NAMALWA (cell line): ENCODE measurements around the gene RIPOR2.
"Not testable (repeated sequence)": the region's sequence is repeated elsewhere in the genome, so short reads cannot be mapped to it uniquely, and the experiment has no call there.

Experiments used
- DNase-seq: peaks from one replicate; pipeline ENCODE4 v3.0.0-alpha.2; 2015; ENCODE audit warnings: low spot score

RIPOR2 gene

DNA sequence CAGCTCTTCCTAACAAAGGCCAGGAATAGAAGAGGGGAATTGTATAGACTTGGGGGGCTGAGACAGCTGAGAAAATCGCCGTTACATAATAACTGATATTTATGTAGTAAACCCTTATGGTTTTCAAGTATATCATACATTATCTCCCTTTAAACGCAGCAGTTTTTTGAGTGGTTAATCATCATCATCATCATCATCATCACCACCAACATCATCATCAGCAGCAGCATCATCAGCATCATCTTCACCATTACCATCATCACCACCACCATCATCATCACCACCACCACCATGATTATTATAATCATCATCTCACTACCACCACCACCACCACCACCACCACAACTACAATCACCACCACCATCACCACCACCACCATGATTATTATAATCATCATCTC, 9.1 kb downstream of the RIPOR2 start:
- DNase-seq = not testable (repeated sequence)

DNA sequence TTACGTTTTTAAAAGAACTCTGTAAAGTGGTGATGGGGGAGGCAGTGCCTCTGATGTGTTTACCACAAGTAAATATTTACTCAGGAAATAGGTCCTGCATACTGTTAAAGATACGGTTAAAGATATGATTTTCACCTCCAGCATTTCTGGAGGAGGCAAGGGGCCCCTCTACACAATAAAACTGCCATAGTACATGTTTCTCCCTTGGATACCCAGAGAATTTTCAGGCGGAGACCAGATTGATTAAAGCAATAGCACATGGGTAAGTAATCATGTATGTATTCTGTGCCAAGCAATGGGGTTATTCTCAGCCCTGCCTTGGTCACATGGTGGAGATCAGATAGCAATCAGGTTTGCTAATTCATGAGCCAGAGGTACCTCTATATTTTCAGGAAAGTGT, 9.6 kb downstream of the RIPOR2 start:
- DNase-seq = no peak

DNA sequence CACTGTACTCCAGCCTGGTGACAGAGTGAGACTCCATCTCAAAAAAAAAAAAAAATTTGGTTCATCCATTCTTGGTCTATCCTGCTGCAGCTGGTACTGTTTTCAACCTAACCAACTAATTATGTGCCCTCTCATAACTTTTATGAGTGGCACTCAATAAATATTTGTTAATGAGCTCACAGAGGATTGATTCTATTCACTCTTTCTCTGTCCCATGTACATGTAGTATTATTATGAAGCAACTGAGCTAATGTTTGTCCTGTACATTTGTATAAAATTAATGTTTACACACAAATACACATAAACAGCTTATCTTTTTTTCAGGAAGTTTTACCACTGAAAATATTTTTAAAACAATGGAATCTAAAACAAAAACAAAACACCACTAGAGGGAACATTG, 10.1 kb downstream of the RIPOR2 start:
- DNase-seq = no peak

DNA sequence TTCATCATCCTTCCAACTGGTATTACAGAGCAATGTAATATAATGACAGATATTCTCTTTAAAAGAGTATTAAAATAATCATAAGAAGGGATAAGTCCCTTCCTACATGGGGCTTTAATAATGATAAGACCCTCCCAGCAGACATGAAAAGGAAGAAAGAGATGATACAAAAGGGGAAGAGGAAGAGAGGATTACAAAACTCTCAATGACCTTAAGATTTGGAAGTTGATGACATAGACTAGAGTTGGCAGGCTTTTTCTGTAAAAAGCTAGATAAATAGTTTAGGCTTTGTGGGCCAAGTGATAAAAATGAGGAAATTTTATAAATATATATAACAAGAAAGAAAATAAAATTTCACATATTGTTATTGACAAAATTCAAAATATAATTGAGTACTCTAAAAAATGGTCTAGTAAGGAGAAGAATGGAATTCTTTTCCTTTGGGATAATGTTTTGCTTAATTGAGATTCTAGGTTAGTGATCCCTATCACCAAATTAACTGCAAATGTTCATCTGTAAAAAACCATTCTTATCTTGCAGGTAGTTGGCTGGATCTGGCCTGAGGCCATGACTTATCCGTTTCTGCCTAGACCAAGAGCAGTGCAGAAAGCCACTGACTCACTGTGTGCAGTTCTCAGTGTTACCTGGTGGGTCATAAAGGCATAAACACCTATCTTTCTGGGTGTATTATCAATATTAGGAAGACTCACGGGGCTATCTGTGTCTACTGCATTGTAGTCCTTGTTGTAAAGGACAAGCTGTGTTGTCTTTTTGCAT, 11.0 kb downstream of the RIPOR2 start:
- no peak for DNase-seq

DNA sequence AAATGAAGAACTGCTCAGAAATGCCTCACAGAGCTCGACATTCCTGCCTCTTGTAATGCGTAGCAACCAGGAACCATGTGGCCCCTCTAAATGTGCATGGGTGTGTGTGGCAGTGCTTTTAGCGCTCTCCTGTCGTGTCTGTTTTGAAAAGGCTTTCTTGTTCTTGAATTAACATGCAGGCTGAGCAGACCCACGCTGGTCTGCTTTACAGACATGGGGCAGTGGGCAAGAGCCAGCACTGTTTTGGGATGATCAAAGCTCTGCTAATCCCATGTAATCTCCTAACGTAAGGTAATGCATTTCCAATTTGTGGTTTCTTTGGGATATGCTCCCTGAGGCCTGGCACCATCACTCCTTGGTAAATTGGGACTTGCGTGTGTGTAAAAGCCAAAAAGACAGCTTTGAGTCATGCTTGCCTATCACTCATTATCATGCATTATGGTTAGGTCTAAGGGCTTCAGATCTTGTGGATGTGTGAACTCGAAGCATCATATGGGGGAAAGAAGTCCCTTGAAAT, 11.8 kb downstream of the RIPOR2 start:
- no peak for DNase-seq

DNA sequence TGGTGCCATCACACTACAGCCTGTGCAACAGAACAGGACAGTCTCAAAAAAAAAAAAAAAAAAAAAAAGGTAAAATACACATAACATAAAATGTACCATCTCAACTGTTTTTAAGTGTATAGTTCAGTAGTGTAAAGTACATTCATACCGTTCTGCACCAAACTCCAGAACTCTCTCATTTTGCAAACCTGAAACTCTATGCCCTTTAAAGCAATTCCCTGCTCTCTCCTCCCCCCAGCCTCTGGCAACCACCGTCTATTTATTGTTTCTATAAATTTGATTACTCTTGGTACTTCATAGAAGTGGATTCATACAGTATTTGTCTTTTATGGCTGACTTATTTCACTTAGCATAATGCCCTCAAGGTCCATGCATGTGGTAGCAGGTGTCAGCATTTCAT, 12.9 kb downstream of the RIPOR2 start:
- no peak for DNase-seq

DNA sequence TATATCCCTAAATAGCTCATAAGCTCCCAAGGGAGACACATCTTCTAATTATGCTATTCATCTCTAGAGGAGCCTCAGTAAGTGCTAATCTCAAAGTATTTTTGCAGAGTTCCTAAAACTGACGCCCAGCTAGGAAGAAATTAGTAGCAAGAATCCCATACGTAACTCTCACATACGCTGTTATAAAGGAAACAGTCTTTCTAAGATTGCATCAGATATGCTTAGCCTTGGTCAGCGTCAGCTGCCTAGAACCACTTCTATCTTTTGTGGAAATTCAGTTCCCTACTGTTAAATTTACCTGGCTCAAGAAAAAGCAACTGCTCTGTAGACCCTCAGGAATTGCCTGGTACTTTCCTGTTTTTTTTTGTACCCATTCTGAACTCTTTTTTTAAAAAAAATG, 13.6 kb downstream of the RIPOR2 start:
- DNase-seq = no peak

DNA sequence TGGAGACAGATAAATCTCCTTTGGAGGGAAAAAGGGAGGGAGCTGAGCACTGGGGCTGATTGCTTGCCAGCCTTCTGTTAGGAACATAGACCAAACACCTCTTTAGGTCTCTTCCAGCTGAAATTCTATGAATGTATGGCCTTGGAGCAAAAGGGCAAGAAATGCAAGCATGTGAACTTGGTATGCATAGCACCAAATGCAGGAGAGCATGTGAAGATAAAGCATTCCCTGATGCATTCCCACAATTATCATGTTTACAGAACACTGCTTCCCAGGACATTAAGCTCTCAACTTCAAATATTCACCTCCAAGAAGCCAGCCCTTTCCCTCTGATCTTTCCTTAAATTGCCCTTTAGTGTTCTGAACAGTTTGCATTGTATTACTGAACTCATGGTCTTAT, 15.6 kb downstream of the RIPOR2 start:
- no peak for DNase-seq

DNA sequence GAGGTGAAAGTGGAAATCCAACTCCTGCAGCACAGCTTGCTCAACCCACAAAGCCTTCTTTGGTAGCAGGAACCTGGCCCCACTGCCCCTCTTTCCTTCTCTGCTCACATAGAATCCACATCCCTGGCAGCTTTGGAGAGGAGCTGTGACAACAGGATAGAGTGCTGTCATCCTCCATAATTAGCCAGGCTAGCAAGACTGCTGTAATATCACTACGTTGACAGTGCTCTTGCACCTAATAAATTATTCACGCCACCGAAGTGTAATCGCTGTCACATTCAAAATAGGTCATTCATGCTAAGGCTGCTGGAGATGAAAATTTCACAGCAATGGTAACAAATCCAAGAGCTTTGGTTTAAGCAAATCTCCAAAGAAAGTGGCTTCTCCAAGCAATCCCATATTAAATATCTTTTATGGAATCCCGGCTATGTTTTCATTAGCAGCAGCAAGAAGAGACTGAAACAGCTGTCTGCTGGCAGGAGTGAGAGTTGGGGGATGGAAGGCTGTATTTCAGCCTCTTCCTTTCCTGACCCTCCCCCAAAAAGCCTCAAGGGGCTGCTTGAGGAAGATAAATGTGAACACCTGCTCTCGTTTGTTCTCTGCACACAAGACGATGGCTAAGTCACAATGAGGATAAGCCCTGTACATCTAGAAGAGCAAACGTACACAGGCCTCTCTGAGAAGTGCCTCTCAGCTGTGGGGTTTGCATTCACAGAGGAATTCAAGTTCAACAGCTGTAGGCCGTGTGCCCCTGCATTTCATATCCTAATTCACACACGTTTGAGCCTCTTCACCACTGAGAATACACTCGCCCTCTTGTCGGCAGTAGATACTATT, 16.5 kb downstream of the RIPOR2 start:
- DNase-seq = peak; percentile 90

DNA sequence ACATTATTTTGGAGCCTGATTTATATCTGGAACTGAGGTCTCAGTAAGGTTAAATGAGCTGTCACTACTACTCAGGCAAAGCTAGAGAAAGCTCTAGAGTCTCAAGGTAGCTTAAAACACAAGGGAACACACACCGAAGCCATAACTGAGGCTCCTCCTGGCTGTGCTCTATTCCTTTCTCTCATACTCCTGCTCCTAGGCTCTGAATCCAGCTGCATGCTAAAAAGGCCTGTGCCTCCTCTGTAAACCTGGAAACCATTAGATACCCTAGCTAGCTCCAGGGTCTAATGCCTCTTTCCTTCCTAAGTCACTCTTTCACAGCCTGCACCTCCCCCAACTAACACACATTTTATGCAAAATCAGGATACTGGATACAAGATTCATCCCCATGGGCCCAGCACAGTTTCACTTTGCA, 17.1 kb downstream of the RIPOR2 start:
- no peak for DNase-seq

DNA sequence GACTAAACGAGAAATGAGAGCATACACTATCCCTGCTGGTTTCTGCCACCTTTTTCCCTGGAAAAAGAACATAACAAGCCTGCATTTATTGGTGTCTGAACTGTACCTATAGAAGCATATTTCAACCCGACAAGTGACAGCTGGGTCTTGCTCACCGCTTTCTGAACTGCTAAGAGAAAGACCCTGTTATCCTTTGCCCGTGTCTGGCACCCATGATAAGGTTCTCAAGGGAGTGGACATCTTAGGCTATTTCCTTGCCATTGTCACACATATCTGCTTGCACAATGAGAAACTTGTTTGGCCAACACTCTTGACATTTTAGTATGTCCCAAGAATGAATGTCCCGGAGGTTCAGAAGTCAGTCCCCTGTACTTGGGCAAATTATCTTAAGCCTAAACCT, 19.3 kb downstream of the RIPOR2 start:
- DNase-seq = no peak

DNA sequence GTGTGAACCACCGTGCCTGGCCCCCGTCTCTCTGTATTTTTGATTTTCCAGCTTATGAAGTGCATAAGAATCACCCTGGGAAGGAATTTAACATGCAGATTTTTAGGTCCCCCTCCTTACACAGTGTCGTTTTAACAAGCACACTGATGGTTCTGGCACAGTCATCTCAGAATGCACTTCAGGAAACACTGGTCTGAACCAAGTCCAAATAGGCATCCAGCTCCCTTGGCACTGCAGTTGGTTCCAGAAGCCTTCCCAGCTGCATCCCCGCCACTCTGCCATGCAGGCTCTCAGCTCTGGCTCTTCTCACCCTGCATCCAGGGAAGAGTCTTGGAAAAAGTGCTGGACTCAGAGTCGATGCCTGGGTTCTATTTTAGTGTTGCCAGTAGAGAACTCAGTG, 20.1 kb downstream of the RIPOR2 start:
- no peak for DNase-seq

DNA sequence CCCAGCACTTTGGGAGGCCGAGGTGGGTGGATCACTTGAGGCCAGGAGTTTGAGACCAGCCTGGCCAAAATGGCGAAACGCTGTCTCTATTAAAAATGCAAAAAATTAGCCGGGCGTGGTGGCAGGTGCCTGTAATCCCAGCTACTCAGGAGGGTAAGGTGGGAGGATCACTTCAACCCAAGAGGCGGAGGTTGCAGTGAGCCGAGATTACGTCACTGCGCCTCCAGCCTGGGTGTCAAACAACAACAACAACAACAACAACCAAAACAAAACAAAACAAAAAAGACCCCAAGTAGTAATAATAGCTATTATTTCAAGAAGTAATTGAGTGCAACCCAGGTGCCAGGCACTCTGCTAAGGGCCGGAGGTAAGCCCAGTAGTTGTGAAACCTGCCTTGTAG, 21.7 kb downstream of the RIPOR2 start:
- not testable (repeated sequence) for DNase-seq

DNA sequence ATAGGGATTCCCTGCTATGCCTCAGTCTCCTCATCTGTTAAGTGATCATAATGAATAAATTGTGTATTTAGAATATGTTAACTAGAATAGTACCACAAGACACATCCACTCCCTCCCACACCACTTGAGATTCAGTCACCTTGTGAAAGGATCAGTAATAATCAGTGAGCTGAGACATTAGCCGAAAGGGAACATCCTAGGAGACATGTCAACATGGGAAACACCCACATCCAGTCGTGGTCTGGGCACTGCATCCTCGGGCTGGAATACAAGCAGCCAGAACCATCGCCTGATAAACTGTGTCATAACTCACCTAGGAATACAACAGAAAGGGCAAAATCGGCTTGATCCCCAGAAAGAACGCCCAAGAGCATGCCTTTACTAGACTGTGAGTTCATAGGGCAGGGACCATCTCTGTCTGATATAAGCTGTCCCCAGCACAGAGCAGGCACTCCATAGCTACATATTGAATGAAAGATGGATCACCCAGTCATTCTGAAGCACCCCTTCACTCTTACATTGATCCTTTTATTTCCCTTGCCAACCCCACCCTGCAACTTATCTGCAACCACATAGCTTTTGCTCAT, 23.9 kb downstream of the RIPOR2 start:
- DNase-seq = no peak

DNA sequence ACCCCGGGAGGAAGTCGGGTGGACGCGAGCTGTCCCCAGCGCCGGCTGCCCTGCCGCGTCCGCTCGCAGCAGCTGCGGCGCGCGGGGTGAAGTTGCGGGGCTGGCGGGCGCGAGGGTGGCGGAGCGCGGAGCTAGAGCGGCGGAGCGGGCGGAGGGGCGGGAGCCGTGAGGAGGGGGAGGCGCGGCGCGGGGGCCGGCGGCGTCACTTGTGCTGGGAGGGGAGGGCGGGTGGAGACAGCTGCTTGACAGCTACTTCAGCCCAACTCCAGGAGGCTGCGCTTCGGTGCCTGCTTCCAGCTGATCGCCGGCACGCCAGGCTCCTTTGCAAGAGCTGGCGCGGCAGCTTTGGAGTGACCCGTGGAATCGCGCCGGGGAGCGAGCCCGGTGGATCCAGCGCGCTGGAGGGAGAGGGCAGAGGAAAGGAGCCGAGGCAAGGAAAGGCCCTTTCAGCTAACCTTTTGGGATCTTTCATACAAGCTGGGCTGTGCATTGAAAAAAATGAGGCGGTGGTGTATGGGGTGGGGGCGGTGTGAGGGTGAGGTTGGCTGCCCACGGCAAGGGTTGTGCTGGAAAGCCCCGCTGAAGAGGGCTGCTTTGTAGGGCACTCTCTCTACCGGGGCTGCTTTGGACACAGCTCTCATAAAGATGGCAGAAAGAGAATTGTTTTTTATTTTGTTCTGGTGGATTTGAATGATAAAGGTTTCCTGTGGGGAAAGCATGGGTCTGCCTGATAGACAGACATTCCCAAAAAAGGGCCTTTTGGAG, 24.6 kb downstream of the RIPOR2 start:
- DNase-seq = peak; percentile 44

DNA sequence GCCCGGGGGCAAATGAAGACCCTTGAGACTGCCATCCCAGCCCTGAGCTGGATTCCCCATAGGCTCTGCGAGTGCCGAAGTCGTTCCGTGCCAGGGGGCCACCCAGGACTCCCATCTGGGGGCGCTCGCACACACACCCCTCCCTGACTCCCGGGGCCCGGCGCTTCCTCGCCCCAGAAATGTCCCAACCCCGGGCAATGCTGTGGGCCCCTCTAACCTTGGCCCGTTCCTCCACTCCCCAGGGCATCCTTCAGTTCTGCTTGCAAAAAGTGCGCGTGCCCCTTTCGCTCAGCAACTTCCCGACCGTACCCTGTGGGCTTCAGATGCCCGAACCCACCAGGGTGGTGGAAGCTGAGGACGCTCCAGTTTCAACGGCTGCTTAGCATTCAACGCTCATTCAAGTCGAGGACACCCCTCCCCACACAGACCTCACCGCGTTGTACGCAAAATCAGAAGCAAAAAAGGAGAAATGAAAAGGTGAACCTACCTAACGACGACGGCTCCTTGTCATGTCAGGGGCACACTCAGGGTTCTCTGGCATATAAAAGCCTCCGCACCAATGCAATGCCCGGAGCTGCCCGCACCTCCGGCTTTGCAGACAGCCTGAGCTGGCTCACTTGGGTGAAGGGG, 25.3 kb downstream of the RIPOR2 start:
- peak; percentile 81 for DNase-seq

DNA sequence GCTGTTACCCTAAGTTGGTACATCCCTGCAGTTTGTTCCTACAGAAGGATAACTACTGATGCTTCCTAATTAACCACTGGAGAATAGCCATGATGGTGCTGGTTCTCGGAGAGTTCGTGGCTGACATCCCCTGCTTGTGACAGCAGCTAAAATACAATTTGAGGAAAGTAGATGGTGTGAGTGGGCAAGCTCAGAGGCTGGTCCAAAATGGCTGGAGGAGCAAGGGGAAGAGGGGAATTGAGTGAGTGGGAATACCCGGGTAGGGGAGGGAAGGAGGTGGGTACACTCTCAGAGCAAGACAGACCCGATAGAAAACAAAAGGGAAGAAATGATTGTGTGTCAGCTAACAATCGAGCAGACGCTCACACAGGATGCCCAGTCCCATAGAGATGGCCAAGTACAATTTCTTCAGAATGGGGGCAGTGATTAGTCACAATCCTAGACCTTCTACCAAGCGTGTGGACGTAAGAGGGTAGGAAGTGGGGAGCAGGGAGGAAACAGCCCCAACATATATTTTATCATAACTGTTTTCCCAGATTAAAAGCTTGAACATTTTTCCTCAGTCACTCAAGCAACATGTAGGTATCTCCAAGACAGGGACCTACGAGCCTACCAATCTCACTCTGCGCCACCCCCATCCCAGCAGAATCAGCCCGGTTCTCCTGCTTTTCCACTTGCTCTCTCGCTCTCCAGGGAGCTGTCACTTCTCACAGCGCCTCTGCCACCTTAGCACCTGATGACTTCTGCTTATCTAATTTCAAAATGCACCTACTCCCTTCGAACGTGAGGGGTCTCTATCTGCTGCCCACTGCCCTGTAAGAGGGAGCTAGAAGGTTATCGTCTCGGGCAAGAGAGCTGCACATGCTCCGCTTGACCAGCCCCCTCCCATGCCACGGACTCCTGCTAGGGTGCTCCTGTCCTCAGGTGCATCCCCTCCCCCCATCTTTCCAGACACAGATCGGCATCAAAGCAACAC, 26.2 kb downstream of the RIPOR2 start:
- DNase-seq = peak; percentile 66

DNA sequence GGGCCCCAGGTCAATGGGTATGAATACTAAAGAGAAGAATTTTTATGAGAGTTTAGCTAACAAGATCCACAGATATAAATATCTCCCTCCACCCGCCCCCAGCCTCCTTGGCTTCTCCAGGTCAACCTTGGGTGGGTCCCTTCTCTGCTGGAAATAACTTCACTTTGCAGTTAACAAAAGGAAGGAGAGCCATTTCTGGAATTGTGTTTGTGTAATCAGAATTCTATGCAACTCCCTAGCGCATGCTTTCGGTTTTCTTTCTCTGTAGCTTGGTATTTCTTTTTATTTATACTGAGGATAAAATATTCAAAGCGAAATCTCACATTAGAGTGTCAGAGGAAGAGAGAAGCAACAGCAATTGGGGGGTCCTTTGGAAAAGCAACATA, 27.1 kb downstream of the RIPOR2 start:
- no peak for DNase-seq

DNA sequence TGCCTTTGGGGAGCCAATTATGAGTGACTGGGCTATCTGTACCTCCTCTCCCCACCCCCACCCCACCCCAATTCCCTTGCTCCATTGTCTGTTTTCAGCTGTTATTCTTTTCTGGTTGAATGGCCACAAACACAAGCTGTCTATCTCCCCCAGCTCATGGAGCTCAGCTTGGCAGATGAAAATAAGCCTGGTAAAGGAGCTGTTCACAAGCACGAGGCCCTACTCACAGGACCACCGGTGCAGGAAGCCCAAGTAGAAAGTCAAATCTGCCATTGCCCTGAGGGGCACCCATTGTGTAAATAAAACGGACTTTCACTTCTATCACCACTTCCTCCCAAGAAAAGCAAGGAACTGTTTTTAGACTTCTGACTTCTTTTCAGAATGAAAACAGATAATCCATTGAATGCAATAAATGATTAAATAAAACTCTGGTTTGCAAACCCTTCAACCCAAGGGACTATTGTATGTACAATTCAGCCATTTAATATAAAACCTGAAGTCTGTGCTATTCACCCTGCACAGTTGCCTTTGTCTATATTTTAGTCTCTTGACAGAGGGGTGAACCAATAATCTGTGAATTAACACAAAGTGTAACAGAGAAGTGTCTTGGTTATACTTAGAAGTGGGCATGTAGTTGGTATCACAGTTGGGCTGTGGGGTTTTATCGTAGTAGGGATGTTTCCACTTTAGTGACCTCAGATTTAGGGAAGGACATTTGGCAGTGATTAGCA, 27.7 kb downstream of the RIPOR2 start:
- DNase-seq = peak; percentile 54

DNA sequence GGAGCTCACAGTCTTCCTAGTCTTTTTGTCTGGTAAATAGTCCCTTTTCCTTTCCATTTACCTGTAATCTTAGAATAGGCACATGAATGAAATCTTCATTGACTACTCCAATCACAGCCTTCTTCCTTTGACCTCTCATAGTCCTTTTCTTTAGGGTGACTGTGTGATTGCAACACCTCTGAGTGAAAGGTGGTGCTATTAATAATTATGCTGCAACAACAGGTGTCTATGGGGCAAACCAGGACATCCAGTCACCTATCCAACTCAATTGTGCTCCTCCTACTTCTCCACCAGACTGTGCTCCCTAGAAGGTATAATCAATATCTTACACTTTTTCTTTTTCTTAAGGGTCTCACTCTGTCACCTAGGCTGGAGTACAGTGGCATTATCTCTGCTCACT, 29.4 kb downstream of the RIPOR2 start:
- DNase-seq = no peak
